NCI-H187 treated with DMSO at 0.1 percent for 48 hours (cell line): ENCODE data around the gene TGFBR3.

Experiments used
- DNase-seq: peaks from one replicate; lab custom pipeline; 2025; lab: John Stamatoyannopoulos, UW

The TGFBR3 gene

GRCh38 chr1:91732291-91733107, 153.5 kb downstream of the TGFBR3 start:
- no peak for DNase-seq

- no peak for DNase-seq
Measured at GRCh38 chr1:91731815-91732214, 154.1 kb downstream of the TGFBR3 start.

GRCh38 chr1:91730801-91731732, 154.9 kb downstream of the TGFBR3 start:
- DNase-seq: no peak

- DNase-seq: no peak
Measured at GRCh38 chr1:91729621-91730358, 156.2 kb downstream of the TGFBR3 start.

GRCh38 chr1:91727763-91728162, 158.2 kb downstream of the TGFBR3 start:
- no peak for DNase-seq

GRCh38 chr1:91725989-91726721, 159.8 kb downstream of the TGFBR3 start:
- DNase-seq: no peak

GRCh38 chr1:91725618-91725988, 160.3 kb downstream of the TGFBR3 start:
- DNase-seq: no peak

GRCh38 chr1:91724644-91725043, 161.3 kb downstream of the TGFBR3 start:
- no peak for DNase-seq

- no peak for DNase-seq
Measured at GRCh38 chr1:91724231-91724630, 161.7 kb downstream of the TGFBR3 start.

- DNase-seq: no peak
Measured at GRCh38 chr1:91720044-91720443, 165.9 kb downstream of the TGFBR3 start.

- DNase-seq: no peak
Measured at GRCh38 chr1:91718877-91719276, 167.1 kb downstream of the TGFBR3 start.

- DNase-seq: no peak
Measured at GRCh38 chr1:91718368-91718767, 167.6 kb downstream of the TGFBR3 start.

- DNase-seq: no peak
Measured at GRCh38 chr1:91717839-91718238, 168.1 kb downstream of the TGFBR3 start.

GRCh38 chr1:91716339-91716738, 169.6 kb downstream of the TGFBR3 start:
- no peak for DNase-seq

- no peak for DNase-seq
Measured at GRCh38 chr1:91715416-91716000, 170.4 kb downstream of the TGFBR3 start.

GRCh38 chr1:91714867-91715381, 171.0 kb downstream of the TGFBR3 start:
- no peak for DNase-seq

- DNase-seq: no peak
Measured at GRCh38 chr1:91712981-91713841, 172.7 kb downstream of the TGFBR3 start.

GRCh38 chr1:91712393-91712792, 173.6 kb downstream of the TGFBR3 start:
- no peak for DNase-seq

- no peak for DNase-seq
Measured at GRCh38 chr1:91711504-91712247, 174.3 kb downstream of the TGFBR3 start.
